GM12892 (cell line): ENCODE measurements around the gene RASGEF1C.

ENCODE experiments used
- DNase-seq: peaks from one replicate; pipeline ENCODE4 v3.0.0; 2011; ENCODE audit not compliant: insufficient read length
- FAIRE-seq: peaks from 2 replicates; lab custom pipeline; 2011; peaks lifted over from hg19 to GRCh38; lab: Jason Lieb, UNC
- POLR2A ChIP-seq: IDR thresholded peaks from 2 replicates; pipeline ENCODE4 v1.6.1; 2011; ENCODE audit warnings: low read depth, low read length, control low read depth
- POLR2AphosphoS5 ChIP-seq: IDR thresholded peaks from 2 replicates; pipeline ENCODE4 v1.6.1; 2011; ENCODE audit warnings: low read depth, low read length, control low read depth
- TAF1 ChIP-seq: IDR thresholded peaks from 2 replicates; pipeline ENCODE4 v1.6.1; 2011; ENCODE audit warnings: low read depth, mild to moderate bottlenecking, control low read depth, low read length, borderline replicate concordance

Gene RASGEF1C

GRCh38 chr5:180083529-180084060 is 125.4 kb downstream of the RASGEF1C start:
- FAIRE-seq (no peak), DNase-seq (no peak)
- TF ChIP-seq POLR2AphosphoS5: no peak
- TF ChIP-seq POLR2A: no peak
- TF ChIP-seq TAF1: no peak

- no peak for FAIRE-seq
- no peak for DNase-seq
- TF ChIP-seq POLR2A (no peak), POLR2AphosphoS5 (no peak), TAF1 (no peak)
These were observed 126.2 kb downstream of the RASGEF1C start for GRCh38 chr5:180082633-180083420.

GRCh38 chr5:180081481-180081880 is 127.5 kb downstream of the RASGEF1C start:
- DNase-seq (no peak), FAIRE-seq (no peak)
- TF ChIP-seq POLR2AphosphoS5: no peak
- TF ChIP-seq TAF1: no peak
- no peak for TF ChIP-seq POLR2A

GRCh38 chr5:180080486-180081280 is 128.3 kb downstream of the RASGEF1C start:
- DNase-seq (no peak), FAIRE-seq (no peak)
- TF ChIP-seq POLR2AphosphoS5 (no peak), TAF1 (no peak), POLR2A (no peak)

GRCh38 chr5:180079702-180080466 is 129.1 kb downstream of the RASGEF1C start:
- no peak for TF ChIP-seq POLR2AphosphoS5
- no peak for TF ChIP-seq POLR2A
- TF ChIP-seq TAF1: no peak
- no peak for FAIRE-seq

GRCh38 chr5:180078348-180078747 is 130.7 kb downstream of the RASGEF1C start:
- DNase-seq: no peak
- no peak for FAIRE-seq
- no peak for TF ChIP-seq POLR2AphosphoS5

More at GRCh38 chr5:180079702-180080466, 129.1 kb downstream of the RASGEF1C start:
- DNase-seq: no peak

- TF ChIP-seq POLR2AphosphoS5 (no peak), TAF1 (no peak), POLR2A (no peak)
- no peak for DNase-seq
- no peak for FAIRE-seq
These were observed 131.3 kb downstream of the RASGEF1C start for GRCh38 chr5:180077594-180078284.

- TF ChIP-seq POLR2AphosphoS5: no peak
- TF ChIP-seq TAF1: no peak
- TF ChIP-seq POLR2A: no peak
- no peak for FAIRE-seq
- no peak for DNase-seq
These were observed 133.3 kb downstream of the RASGEF1C start for GRCh38 chr5:180075703-180076102.

- no peak for DNase-seq
- TF ChIP-seq POLR2A (no peak), TAF1 (no peak), POLR2AphosphoS5 (no peak)
- FAIRE-seq: no peak
These were observed 134.5 kb downstream of the RASGEF1C start for GRCh38 chr5:180074462-180074861.

GRCh38 chr5:180072556-180072955 is 136.5 kb downstream of the RASGEF1C start:
- no peak for DNase-seq
- TF ChIP-seq POLR2A (no peak), POLR2AphosphoS5 (no peak)
- FAIRE-seq: no peak

GRCh38 chr5:180072256-180072548 is 136.8 kb downstream of the RASGEF1C start:
- no peak for FAIRE-seq
- no peak for DNase-seq
- TF ChIP-seq POLR2AphosphoS5 (no peak), POLR2A (no peak), TAF1 (no peak)
